ENCODE measurements around the gene FTCD.

DNA sequence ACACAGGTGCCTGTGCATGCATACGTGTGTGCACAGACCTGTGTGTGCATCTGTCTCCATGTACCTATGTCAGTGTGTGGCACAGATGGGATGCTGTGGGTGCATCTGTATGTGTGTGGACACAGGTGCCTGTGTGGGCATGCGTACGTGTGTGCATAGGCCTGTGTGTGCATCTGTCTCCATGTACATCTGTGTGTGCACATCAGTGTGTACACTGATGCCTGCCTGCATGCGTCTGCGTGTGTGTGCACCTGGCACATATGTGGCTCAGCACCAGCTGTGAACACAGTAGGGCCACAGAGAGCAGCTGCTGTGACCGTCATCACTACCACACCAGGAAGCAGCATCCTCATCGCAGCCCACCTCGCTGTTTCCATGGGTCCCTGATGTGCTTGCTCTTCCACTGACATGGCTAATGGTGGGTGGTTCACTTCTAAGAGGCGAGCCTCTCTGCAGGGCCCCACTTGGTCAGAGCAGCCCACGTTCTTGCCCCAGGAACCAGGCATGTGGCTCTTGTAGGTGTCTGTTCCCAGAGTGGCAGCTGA lies 38.5 kb upstream of the FTCD start:
- TF ChIP-seq, protein P1, sequence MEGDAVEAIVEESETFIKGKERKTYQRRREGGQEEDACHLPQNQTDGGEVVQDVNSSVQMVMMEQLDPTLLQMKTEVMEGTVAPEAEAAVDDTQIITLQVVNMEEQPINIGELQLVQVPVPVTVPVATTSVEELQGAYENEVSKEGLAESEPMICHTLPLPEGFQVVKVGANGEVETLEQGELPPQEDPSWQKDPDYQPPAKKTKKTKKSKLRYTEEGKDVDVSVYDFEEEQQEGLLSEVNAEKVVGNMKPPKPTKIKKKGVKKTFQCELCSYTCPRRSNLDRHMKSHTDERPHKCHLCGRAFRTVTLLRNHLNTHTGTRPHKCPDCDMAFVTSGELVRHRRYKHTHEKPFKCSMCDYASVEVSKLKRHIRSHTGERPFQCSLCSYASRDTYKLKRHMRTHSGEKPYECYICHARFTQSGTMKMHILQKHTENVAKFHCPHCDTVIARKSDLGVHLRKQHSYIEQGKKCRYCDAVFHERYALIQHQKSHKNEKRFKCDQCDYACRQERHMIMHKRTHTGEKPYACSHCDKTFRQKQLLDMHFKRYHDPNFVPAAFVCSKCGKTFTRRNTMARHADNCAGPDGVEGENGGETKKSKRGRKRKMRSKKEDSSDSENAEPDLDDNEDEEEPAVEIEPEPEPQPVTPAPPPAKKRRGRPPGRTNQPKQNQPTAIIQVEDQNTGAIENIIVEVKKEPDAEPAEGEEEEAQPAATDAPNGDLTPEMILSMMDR (IDR thresholded peaks at IDR 0.05): no peak
- no peak for TF ChIP-seq POLR2AphosphoS5 (IDR thresholded peaks at IDR 0.05)
- TF ChIP-seq POLR2A (IDR thresholded peaks at IDR 0.05): no peak
